ENCODE measurements around the gene GATAD2A. TPM values are rescaled to one million over a fixed set of nuclear protein-coding genes. Genes with fewer than 3 reads are reported as not detected.

GATAD2A gene
- total and polyA plus RNA-seq, 5 donors from 2014 or later, result 8.1 to 134 (median 9.7) TPM

DNA sequence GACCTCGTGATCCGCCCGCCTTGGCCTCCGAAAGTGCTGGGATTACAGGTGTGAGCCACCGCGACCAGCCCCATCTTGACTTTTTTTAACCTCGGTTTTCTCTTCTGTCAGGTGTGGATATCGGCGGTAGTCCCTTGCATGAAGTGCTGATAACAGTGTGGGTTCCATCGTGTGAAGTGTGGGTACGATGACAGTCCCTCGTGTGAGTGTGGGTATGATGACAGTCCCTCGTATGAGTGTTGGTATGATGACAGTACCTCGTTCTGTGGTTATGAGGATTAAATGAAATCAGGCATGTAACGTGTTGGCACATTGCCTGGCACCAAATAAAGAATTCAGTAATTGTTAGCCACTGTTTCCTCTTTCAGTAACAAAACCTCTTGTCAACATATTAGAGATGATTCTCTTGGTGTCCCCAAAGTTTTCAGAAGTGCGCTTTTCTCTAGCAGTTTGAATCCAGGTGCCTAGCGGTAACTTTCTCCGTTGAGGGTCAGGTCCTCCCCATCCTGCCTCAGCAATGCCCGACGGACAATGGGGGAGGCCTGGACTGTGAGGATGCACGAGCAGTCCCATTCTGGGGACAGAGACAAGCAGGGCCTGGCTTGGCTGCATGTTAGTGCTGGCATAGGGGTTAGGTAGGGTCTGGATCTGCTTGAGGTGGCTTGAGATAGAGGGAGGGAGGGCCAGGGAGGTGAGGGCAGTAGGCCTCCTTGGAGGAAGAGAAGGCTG is 15.3 kb downstream of the GATAD2A start:
- Mint-ChIP-seq H3K4me1 (peaks cover 9 to 90% (median 55%) of the 10 kb centered on the region in 4 donors), H3K9me3 (no peaks in the 10 kb centered on the region), H3K36me3 (peaks cover 8% of the 10 kb centered on the region), H3K27me3 (no peaks in the 10 kb centered on the region), H3K27ac (peak overlapping the region; percentile 75 to 91 (median 82)), H3K4me3 (peak overlapping the region in 2 of 4 donors; percentile 46 to 64)
- H3K27me3 ChIP-seq (ENCODE audit: control insufficient read depth, insufficient read depth, low read length), result no peaks in the 10 kb centered on the region
- H3K4me3 ChIP-seq (ENCODE audit: low read depth, low read length), result no peak overlapping the region
- peaks cover 65% of the 10 kb centered on the region for H3K4me1 ChIP-seq (ENCODE audit: control insufficient read depth, insufficient read depth, low read length, poor library complexity, severe bottlenecking)
- DNase-seq (no peak), ATAC-seq (ENCODE audit: low read depth in 2 of 2) (no peak)
- no peaks in the 10 kb centered on the region for H3K9me3 ChIP-seq (ENCODE audit: control insufficient read depth in 2 of 2, low read length in 2 of 2)
- H3K36me3 ChIP-seq (ENCODE audit: control insufficient read depth, insufficient read depth, low read length), result no peaks in the 10 kb centered on the region
- H3K27ac ChIP-seq (ENCODE audit: insufficient read depth, low read length, poor library complexity, severe bottlenecking), result no peak overlapping the region

DNA sequence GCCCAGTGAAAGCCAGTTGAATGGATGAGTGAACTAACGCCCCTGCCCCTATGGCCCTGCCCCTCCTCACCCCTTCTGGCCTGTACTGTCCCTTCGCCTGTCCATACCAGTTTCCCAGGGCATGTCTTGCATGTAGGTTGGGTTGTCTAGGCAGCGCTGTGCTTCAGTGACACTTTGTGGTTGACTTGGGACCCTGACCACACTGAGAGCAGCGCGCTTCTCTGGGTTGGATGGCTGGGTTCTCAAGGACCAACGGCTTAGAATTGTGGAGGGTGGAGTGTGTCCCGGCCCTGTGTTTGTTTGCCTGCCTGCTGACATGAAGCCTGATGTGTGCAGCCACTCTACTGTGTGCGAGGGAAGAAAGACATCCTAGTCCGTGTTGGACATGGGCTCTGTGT is 15.8 kb downstream of the GATAD2A start:
- H3K4me3 Mint-ChIP-seq, result peak overlapping the region in 1 of 4 donors; percentile 15
- H3K27ac Mint-ChIP-seq, result peak overlapping the region in 2 of 3 donors; percentile 75 to 82

DNA sequence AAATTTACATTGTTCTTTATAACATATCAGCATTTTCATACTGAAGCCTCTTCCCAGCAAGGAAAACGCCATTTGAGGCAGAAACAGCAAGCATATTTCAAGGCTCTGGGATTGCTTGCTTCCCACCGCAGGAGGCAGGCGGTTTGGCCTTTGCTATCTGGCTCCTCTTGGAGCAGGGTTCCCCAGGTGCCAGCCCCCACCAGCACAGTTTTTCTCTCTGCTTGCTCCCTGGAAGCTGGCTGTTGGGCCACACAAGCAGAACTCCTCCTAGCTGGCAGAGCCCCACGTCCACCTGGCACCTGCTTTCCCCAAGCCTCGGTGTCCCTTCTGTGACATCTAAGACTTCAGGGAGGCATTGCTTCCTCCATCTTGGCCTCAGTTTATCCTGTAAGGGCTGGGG is 16.7 kb downstream of the GATAD2A start:
- Histone ChIP-seq H3K9me3 (ENCODE audit: control insufficient read depth in 2 of 2, low read length in 2 of 2) (no peaks in the 10 kb centered on the region), H3K4me3 (ENCODE audit: low read depth, low read length) (no peak overlapping the region), H3K27me3 (ENCODE audit: control insufficient read depth, insufficient read depth, low read length) (no peaks in the 10 kb centered on the region), H3K36me3 (ENCODE audit: control insufficient read depth, insufficient read depth, low read length) (no peaks in the 10 kb centered on the region), H3K27ac (ENCODE audit: insufficient read depth, low read length, poor library complexity, severe bottlenecking) (no peak overlapping the region), H3K4me1 (ENCODE audit: control insufficient read depth, insufficient read depth, low read length, poor library complexity, severe bottlenecking) (peaks cover 69% of the 10 kb centered on the region)
- Mint-ChIP-seq H3K27me3 (no peaks in the 10 kb centered on the region), H3K27ac (peak overlapping the region; percentile 14 to 75 (median 46)), H3K4me1 (peaks cover 9 to 88% (median 53%) of the 10 kb centered on the region in 4 donors), H3K36me3 (peaks cover 4% of the 10 kb centered on the region), H3K4me3 (peak overlapping the region in 1 of 4 donors; percentile 15), H3K9me3 (no peaks in the 10 kb centered on the region)
- DNase-seq (no peak), ATAC-seq (ENCODE audit: low read depth in 2 of 2) (no peak)

More for the DNA sequence above, 15.8 kb downstream of the GATAD2A start:
- DNase-seq, result no peak
- H3K9me3 Mint-ChIP-seq, result no peaks in the 10 kb centered on the region
- no peaks in the 10 kb centered on the region for H3K27me3 ChIP-seq (ENCODE audit: control insufficient read depth, insufficient read depth, low read length)
- no peak overlapping the region for H3K4me3 ChIP-seq (ENCODE audit: low read depth, low read length)
- no peak overlapping the region for H3K27ac ChIP-seq (ENCODE audit: insufficient read depth, low read length, poor library complexity, severe bottlenecking)
- peaks cover 67% of the 10 kb centered on the region for H3K4me1 ChIP-seq (ENCODE audit: control insufficient read depth, insufficient read depth, low read length, poor library complexity, severe bottlenecking)
- no peaks in the 10 kb centered on the region for H3K27me3 Mint-ChIP-seq
- no peaks in the 10 kb centered on the region for H3K9me3 ChIP-seq (ENCODE audit: control insufficient read depth in 2 of 2, low read length in 2 of 2)
- peaks cover 9 to 90% (median 53%) of the 10 kb centered on the region in 4 donors for H3K4me1 Mint-ChIP-seq
- no peaks in the 10 kb centered on the region for H3K36me3 ChIP-seq (ENCODE audit: control insufficient read depth, insufficient read depth, low read length)
- ATAC-seq (ENCODE audit: low read depth in 2 of 2), result peak in 1 of 2 donors; percentile 20
- peaks cover 4% of the 10 kb centered on the region for H3K36me3 Mint-ChIP-seq

DNA sequence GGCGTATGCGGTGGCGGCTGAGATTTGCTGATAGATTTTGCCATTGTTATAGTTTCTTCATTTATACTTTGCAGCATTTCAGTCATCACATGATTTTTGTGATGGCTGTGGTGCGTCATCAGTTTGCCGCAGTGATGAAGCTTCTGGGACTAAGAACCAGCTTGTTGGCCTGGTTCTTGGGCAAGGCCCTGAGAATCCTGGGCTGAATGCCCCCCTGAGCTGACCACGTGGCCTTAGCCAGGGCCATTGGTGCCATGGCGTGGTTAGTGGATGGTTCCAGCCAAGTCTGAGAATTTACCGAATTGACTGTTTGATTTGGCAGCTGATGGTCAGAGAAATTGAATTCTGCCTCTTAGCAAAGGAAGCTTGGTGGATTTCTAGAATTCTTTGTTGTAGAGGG is 17.8 kb downstream of the GATAD2A start:
- peaks cover 3% of the 10 kb centered on the region for H3K36me3 ChIP-seq (ENCODE audit: control insufficient read depth, insufficient read depth, low read length)
- no peaks in the 10 kb centered on the region for H3K9me3 ChIP-seq (ENCODE audit: control insufficient read depth in 2 of 2, low read length in 2 of 2)
- peaks cover 4% of the 10 kb centered on the region for H3K36me3 Mint-ChIP-seq
- no peaks in the 10 kb centered on the region for H3K27me3 Mint-ChIP-seq
- no peak for DNase-seq
- no peak overlapping the region for H3K27ac ChIP-seq (ENCODE audit: insufficient read depth, low read length, poor library complexity, severe bottlenecking)
- H3K27ac Mint-ChIP-seq, result peak overlapping the region in 2 of 3 donors; percentile 56 to 76
- peak overlapping the region in 2 of 4 donors; percentile 10 to 21 for H3K4me3 Mint-ChIP-seq
- H3K4me3 ChIP-seq (ENCODE audit: low read depth, low read length), result no peak overlapping the region
- peaks cover 67% of the 10 kb centered on the region for H3K4me1 ChIP-seq (ENCODE audit: control insufficient read depth, insufficient read depth, low read length, poor library complexity, severe bottlenecking)
- no peaks in the 10 kb centered on the region for H3K27me3 ChIP-seq (ENCODE audit: control insufficient read depth, insufficient read depth, low read length)
- peaks cover 8 to 88% (median 49%) of the 10 kb centered on the region in 4 donors for H3K4me1 Mint-ChIP-seq
- ATAC-seq (ENCODE audit: low read depth in 2 of 2), result no peak
- H3K9me3 Mint-ChIP-seq, result no peaks in the 10 kb centered on the region

DNA sequence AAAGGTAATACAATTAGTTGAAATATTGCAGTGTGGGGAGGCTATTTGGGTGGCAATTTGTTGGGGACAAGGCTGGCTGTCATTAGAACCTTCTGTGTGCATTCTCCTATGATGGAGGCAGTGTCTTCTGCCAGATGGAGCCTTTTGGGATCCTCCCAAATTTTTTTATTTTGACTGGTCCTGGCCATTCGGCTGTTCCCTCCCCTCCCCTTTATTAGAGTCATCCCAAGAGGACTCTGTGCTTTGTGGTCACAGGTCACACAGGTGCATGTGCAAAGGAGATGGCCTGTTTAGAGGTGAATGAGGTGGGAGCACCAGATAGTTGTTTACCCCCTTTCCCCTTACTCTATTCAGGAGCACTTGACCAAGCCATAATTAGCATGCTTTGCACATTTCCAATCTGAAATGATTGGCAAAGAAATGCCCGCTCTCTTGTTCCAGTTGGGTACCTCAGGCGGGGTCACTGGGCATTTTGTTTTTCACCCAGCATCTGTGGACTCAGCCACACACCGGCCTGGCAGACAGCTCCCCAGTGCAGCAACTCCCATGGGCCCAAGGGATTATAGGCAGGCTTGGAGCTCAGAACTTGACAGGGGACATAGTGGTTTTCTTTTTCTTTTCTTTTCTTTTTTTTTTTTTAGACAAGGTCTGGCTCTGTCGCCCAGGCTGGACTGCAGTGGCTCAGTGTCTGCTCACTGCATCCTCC is 19.8 kb downstream of the GATAD2A start:
- no peaks in the 10 kb centered on the region for H3K27me3 Mint-ChIP-seq
- H3K4me1 Mint-ChIP-seq, result peaks cover 0 to 92% (median 51%) of the 10 kb centered on the region in 4 donors
- DNase-seq, result no peak
- no peak for ATAC-seq (ENCODE audit: low read depth in 2 of 2)
- peak overlapping the region in 2 of 4 donors; percentile 29 to 35 for H3K4me3 Mint-ChIP-seq
- H3K27me3 ChIP-seq (ENCODE audit: control insufficient read depth, insufficient read depth, low read length), result no peaks in the 10 kb centered on the region
- H3K9me3 Mint-ChIP-seq, result no peaks in the 10 kb centered on the region
- H3K27ac ChIP-seq (ENCODE audit: insufficient read depth, low read length, poor library complexity, severe bottlenecking), result peak overlapping the region; percentile 28
- peak overlapping the region in 2 of 3 donors; percentile 55 to 87 for H3K27ac Mint-ChIP-seq
- H3K4me1 ChIP-seq (ENCODE audit: control insufficient read depth, insufficient read depth, low read length, poor library complexity, severe bottlenecking), result peaks cover 59% of the 10 kb centered on the region
- H3K9me3 ChIP-seq (ENCODE audit: control insufficient read depth in 2 of 2, low read length in 2 of 2), result no peaks in the 10 kb centered on the region
- peaks cover 3% of the 10 kb centered on the region for H3K36me3 ChIP-seq (ENCODE audit: control insufficient read depth, insufficient read depth, low read length)
- H3K4me3 ChIP-seq (ENCODE audit: low read depth, low read length), result no peak overlapping the region
- peaks cover 4% of the 10 kb centered on the region for H3K36me3 Mint-ChIP-seq

DNA sequence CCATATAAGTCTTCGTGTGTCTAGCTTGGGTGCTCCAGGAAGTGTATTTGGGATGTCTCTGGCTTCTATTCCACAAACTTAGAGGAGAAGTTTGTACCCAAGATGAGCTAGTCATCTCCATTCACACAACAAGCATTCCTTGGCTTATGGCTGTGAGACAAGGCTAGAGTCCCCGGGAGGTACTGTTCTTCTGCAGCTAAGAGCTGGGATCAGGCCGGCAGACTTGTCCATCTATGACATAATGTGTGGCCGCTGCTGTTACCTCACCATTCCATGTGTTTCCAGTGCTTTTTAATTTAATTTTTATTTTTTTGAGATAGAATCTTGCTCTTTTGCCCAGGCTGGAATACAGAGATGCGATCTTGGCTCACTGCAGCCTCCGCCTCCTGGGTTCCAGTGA is 20.7 kb downstream of the GATAD2A start:
- peaks cover 3% of the 10 kb centered on the region for H3K36me3 ChIP-seq (ENCODE audit: control insufficient read depth, insufficient read depth, low read length)
- no peak overlapping the region for H3K4me3 ChIP-seq (ENCODE audit: low read depth, low read length)
- Mint-ChIP-seq H3K27me3 (no peaks in the 10 kb centered on the region), H3K4me1 (peaks cover 0 to 92% (median 49%) of the 10 kb centered on the region in 4 donors), H3K27ac (peak overlapping the region; percentile 48 to 87 (median 55)), H3K36me3 (peaks cover 3% of the 10 kb centered on the region), H3K4me3 (no peak overlapping the region), H3K9me3 (no peaks in the 10 kb centered on the region)
- no peak for DNase-seq
- no peaks in the 10 kb centered on the region for H3K9me3 ChIP-seq (ENCODE audit: control insufficient read depth in 2 of 2, low read length in 2 of 2)
- no peak overlapping the region for H3K27ac ChIP-seq (ENCODE audit: insufficient read depth, low read length, poor library complexity, severe bottlenecking)
- peaks cover 60% of the 10 kb centered on the region for H3K4me1 ChIP-seq (ENCODE audit: control insufficient read depth, insufficient read depth, low read length, poor library complexity, severe bottlenecking)
- no peaks in the 10 kb centered on the region for H3K27me3 ChIP-seq (ENCODE audit: control insufficient read depth, insufficient read depth, low read length)
- ATAC-seq (ENCODE audit: low read depth in 2 of 2), result no peak

DNA sequence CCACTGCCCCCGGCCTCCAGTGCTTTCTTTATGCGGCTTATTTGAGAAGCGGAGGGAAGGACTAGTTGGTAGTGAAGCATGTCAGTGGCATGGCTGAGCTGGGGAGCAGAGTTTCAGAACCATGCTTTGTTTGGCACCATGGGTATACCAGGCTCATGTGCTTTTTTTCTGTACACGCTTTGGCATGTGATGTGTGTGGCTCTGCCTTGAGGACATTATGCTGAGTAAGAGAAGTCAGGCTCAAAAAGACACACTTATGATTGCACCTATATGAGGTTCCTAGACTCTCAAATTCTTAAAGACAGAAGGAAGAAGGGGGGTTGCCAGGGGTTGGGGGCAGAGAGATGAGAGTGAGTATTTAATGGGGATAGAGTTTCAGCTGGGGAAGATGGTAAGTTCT is 21.3 kb downstream of the GATAD2A start:
- H3K36me3 ChIP-seq (ENCODE audit: control insufficient read depth, insufficient read depth, low read length), result peaks cover 3% of the 10 kb centered on the region
- peak overlapping the region; percentile 26 to 87 (median 79) for H3K27ac Mint-ChIP-seq
- DNase-seq (no peak), ATAC-seq (ENCODE audit: low read depth in 2 of 2) (no peak)
- peak overlapping the region in 2 of 4 donors; percentile 16 to 32 for H3K4me3 Mint-ChIP-seq
- no peaks in the 10 kb centered on the region for H3K9me3 Mint-ChIP-seq
- peaks cover 0 to 91% (median 46%) of the 10 kb centered on the region in 4 donors for H3K4me1 Mint-ChIP-seq
- no peaks in the 10 kb centered on the region for H3K9me3 ChIP-seq (ENCODE audit: control insufficient read depth in 2 of 2, low read length in 2 of 2)
- no peaks in the 10 kb centered on the region for H3K27me3 Mint-ChIP-seq
- H3K27ac ChIP-seq (ENCODE audit: insufficient read depth, low read length, poor library complexity, severe bottlenecking), result no peak overlapping the region
- peaks cover 3% of the 10 kb centered on the region for H3K36me3 Mint-ChIP-seq
- no peaks in the 10 kb centered on the region for H3K27me3 ChIP-seq (ENCODE audit: control insufficient read depth, insufficient read depth, low read length)
- H3K4me3 ChIP-seq (ENCODE audit: low read depth, low read length), result no peak overlapping the region
- peaks cover 56% of the 10 kb centered on the region for H3K4me1 ChIP-seq (ENCODE audit: control insufficient read depth, insufficient read depth, low read length, poor library complexity, severe bottlenecking)
